Gastrocnemius medialis (tissue), 4 donors: Measurements from ENCODE around the gene ARL14EP.

Experiments
- POLR2A ChIP-seq, 2 donors: fragments of 450-650 bp; IDR thresholded peaks; one replicate each; pipeline ENCODE4 v1.6.1; 2017; ENCODE audit warnings: antibody characterized with exemption in 2 of 2, mild to moderate bottlenecking in 2 of 2, moderate library complexity in 2 of 2
- TF ChIP-seq, protein P1 (sequence below), 5 experiments: fragments of 450-650 bp in 3 of 5; fragments of 200-600 bp in 2 of 5; sonication (generic) in 2 of 5; IDR thresholded peaks in 4 of 5; conservative IDR thresholded peaks in 1 of 5; 1 replicate in 4 of 5; 2 replicates in 1 of 5; pipeline ENCODE4 v1.5.1; 2016 to 2019; ENCODE audit warnings: antibody characterized with exemption in 5 of 5, mild to moderate bottlenecking in 3 of 5, moderate library complexity in 3 of 5

- TF ChIP-seq, protein P1, sequence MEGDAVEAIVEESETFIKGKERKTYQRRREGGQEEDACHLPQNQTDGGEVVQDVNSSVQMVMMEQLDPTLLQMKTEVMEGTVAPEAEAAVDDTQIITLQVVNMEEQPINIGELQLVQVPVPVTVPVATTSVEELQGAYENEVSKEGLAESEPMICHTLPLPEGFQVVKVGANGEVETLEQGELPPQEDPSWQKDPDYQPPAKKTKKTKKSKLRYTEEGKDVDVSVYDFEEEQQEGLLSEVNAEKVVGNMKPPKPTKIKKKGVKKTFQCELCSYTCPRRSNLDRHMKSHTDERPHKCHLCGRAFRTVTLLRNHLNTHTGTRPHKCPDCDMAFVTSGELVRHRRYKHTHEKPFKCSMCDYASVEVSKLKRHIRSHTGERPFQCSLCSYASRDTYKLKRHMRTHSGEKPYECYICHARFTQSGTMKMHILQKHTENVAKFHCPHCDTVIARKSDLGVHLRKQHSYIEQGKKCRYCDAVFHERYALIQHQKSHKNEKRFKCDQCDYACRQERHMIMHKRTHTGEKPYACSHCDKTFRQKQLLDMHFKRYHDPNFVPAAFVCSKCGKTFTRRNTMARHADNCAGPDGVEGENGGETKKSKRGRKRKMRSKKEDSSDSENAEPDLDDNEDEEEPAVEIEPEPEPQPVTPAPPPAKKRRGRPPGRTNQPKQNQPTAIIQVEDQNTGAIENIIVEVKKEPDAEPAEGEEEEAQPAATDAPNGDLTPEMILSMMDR (IDR thresholded peaks at IDR 0.05 in 4 of 5, conservative IDR thresholded peaks at IDR 0.05 in 1 of 5), result no peak
- no peak for TF ChIP-seq POLR2A (IDR thresholded peaks at IDR 0.05)
Measured at GRCh38 chr11:30314625-30315024, 8.3 kb upstream of the ARL14EP start.
